ENCODE data around the gene OSTN. TPM values are rescaled to one million over a fixed set of nuclear protein-coding genes. Genes with fewer than 3 reads are reported as not detected.
"Not testable (repeated sequence)": the region's sequence is repeated elsewhere in the genome, so short reads cannot be mapped to it uniquely, and the experiment has no call there.

OSTN gene, protein sequence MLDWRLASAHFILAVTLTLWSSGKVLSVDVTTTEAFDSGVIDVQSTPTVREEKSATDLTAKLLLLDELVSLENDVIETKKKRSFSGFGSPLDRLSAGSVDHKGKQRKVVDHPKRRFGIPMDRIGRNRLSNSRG
- not detected in 2 replicates for total RNA-seq (2014; rRNA removed; shearing (Covaris generic))

DNA sequence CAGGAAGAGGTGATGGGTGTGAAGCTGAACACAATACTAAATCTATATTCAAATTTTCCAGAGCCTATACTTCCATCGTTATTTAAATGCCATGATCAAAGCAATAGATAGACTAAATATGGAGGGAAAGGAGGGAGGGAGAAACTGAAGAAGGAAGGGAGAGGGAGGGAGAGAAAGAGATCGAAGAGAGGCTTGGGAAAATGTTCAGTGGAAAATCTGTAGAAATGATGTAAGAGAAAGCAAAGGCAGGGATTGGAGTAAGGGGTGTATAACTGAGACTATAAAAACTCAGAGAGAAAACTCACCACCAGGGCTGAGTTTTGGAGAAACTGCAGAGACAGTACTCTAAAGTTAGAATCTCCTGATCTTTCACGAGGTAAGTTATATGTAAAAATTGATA, at the start of gene OSTN:
TSS of gene OSTN (plus strand) at position 310 of the 400 bp plus-strand sequence. CDS start 13,292 bp downstream, outside the sequence.
- no peak for DNase-seq (ENCODE audit: low spot score)

GRCh38 chr3:191151653-191152052, 47.4 kb upstream of the OSTN start:
- no peak for DNase-seq (ENCODE audit: low spot score)

GRCh38 chr3:191154827-191155226, 44.2 kb upstream of the OSTN start:
- DNase-seq (ENCODE audit: low spot score) = no peak

DNA sequence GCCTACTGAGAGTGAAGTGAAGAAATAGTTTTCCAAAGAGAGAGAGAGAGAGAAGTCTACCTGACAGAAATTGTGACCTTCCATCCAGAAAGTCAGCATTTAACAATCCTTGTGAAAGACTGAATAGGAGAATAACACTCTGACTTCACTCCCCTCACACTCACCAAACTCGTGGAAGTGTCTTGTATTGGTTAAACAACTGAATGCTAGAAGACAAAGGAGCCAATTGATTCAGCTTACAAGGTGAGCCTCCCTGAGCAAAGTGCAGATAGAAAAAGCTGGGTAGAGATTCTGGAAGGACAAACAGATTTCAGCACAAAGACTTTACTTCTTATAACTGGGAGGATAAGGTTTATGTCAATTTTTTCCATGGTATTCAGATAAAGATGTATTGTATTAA, 40.8 kb upstream of the OSTN start:
- no peak for DNase-seq (ENCODE audit: low spot score)

DNA sequence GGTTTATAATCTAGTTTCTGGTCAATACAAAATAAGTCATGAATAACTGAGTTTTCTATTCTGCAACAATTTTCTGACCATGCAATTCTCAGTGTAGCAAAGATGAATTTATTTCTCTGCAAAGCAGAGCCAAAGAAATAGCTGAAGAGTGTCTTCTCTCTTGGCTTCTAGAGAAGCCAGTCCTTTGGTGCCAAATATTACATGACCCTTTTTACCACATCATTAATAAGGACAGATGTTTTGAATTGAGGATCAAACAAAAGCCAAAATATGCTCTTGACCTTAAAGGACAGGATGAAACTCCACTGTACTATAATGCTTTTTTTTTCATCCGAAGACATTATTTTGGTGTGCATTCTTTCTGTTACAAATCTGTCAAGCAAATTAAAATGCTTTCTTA, 40.2 kb upstream of the OSTN start:
- no peak for DNase-seq (ENCODE audit: low spot score)

GRCh38 chr3:191165802-191166201, 33.2 kb upstream of the OSTN start:
- no peak for DNase-seq (ENCODE audit: low spot score)

- no peak for DNase-seq (ENCODE audit: low spot score)
Measured at GRCh38 chr3:191166368-191166767, 32.7 kb upstream of the OSTN start.

- no peak for DNase-seq (ENCODE audit: low spot score)
Measured at GRCh38 chr3:191169566-191169965, 29.5 kb upstream of the OSTN start.

DNA sequence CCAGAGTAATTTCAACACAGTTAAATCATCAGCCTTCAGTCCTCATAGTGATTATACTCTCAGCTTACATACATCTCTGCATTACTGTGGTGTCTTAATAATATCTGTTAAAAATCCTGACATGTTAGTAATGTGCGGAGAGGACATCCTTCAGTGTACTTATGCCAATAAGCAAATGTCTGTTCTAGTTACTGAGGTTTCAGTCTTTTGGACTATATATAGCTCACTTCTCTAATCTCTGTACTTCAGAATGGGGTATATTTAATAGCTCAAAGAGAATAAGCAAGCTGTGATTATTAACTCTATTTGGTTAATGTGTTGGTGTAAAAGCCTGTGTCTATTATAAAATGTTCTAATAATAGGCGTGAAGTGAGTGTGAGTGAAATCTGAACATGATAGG, 28.9 kb upstream of the OSTN start:
- DNase-seq (ENCODE audit: low spot score) = no peak

DNA sequence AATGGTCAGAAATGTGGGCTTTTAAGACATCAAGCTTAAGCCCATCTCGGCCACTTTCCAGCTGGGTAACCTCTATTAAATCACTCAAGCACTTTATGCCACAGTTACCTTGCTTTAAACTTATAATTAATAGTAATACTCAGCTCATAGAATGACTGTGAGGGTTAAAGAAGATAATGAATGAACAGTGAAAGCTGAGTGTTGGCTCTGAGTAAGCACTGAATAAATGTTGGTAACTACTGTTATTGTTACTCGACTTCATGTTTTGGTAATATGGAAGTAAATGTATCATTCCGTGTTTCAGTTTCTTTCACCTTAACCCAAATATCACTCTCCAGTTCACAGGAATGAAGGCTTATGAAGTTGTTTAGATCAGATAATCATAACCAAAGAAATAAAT, 23.9 kb upstream of the OSTN start:
- DNase-seq (ENCODE audit: low spot score) = no peak

DNA sequence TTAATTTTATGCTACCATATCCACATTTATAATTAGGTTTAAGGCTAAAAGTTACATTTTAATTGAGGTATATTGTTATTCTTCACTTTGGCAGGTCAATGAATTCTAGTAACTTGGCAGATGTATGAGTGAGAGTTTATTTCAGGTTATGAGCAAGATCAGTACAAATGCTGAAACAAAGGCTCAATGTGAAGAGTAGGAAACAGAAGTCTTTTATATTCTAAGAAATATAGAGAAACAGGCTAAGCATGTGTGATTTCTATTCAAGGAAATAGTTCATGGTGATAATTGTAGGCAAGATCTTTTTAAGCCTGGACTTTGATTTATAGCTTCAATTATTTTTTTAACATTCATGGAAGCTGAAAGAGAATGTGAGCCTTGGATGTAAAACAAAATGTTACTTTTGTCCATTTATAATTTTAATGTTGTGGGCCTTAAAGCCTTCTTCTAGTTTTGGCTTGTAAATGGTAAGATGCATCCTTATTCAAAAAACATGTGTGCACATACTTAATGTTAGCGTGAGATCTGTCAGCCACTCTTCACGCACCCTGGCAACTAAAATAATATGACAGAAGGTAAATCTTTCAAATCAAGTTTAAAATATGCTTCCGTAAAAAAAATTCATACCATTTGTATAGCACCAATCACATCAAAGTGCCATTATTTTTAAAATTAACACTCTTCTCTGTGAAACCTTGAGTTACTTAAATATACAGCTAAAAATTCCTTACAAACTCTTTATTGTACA, 22.8 kb upstream of the OSTN start:
- no peak for DNase-seq (ENCODE audit: low spot score)

GRCh38 chr3:191185382-191185781, 13.7 kb upstream of the OSTN start:
- not testable (repeated sequence) for DNase-seq (ENCODE audit: low spot score)

DNA sequence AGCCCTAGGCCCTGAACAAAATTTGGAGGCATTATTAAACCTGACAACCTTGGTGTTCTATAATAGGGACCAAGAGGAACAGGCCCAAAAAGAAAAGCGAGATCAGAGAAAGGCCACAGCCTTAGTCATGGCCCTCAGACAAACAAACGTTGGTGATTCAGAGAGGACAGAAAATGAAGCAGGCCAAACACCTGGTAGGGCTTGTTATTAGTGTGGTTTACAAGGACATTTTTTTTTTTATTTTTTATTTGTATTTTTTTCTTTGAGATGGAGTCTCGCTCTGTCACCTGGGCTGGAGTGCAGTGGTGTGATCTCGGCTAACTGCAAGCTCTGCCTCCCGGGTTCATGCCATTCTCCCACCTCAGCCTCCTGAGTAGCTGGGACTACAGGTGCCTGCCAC, 10.8 kb upstream of the OSTN start:
- not testable (repeated sequence) for DNase-seq (ENCODE audit: low spot score)

DNA sequence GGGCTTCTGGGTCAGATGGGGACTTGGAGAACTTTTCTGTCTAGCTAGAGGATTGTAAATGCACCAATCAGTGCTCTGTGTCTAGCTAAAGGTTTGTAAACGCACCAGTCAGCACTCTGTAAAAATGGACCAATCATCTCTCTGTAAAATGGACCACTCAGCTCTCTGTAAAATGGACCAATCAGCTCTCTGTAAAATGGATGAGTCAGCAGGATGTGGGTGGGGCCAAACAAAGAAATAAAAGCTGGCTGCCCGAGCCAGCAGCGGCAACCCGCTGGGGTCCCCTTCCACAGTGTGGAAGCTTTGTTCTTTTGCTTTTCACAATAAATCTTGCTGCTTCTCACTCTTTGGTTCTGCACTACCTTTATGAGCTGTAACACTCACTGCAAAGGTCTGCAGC, 6.8 kb upstream of the OSTN start:
- DNase-seq (ENCODE audit: low spot score) = not testable (repeated sequence)

GRCh38 chr3:191192941-191193340, 6.1 kb upstream of the OSTN start:
- DNase-seq (ENCODE audit: low spot score) = no peak

DNA sequence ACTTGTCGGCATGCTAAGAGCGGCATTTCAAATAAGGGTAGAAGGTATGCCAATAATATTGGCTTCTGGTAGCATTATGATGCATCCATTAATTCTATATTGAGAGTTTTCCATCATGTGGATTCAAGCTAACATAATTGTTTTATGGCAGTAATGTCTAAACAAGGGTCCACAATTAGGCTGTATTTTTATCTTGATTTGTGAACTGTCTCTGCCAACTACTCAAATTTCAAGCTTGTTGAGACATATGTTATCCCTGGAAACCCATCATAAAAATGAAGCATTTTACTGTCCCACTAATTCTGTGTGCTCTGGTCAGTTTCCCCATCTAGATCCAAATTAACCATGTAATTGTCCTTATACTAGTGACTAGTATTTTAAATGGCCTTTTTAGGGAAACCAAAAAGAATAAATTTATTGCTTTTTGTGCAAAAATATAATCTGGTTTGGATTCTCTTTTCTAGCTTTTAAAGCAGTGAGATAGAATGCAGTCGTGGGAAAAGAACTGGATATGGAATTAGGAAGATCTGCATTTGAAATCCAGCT, 1.2 kb upstream of the OSTN start:
- no peak for DNase-seq (ENCODE audit: low spot score)

GRCh38 chr3:191198480-191198879, 561 bp upstream of the OSTN start:
- no peak for DNase-seq (ENCODE audit: low spot score)

- no peak for DNase-seq (ENCODE audit: low spot score)
Measured at GRCh38 chr3:191210032-191210431, 11.0 kb downstream of the OSTN start.

- no peak for DNase-seq (ENCODE audit: low spot score)
Measured at GRCh38 chr3:191216510-191216909, 17.5 kb downstream of the OSTN start.

DNA sequence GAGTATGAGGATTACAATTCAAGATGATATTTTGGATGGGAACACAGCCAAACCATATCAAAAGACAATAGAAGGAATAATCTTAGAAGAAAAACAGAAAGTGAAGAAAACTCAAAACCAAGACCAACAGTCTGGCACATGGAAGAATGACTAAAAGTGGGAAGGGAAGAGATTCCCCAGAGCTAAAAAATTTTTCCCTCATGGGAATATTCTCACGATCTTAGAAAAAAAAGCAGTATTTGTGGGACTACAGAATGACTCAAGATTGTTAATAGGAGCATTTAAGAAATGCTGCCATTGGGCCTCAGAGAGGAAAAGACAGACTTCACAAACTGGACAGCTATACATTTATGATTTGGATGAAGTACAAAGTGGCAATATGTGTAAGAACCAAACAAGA, 18.3 kb downstream of the OSTN start:
- no peak for DNase-seq (ENCODE audit: low spot score)

DNA sequence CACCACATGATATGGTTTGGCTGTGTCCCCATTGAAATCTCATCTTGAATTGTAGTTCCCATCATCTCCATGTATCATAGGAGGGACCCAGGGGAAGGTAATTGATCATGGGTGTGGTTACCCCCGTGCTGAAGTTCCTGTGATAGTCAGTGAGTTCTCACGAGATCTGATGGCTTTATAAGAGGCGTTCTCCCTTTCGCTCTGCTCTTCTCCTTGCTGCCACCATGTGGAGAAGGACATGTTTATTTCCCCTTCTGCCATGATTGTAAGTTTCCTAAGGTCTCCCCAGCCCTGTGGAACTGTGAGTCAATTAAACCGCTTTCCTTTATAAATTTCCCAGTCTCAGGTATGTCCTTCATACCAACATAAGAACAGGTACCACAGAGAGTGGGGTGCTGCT, 21.9 kb downstream of the OSTN start:
- no peak for DNase-seq (ENCODE audit: low spot score)

- DNase-seq (ENCODE audit: low spot score) = no peak
Measured at GRCh38 chr3:191221638-191222037, 22.6 kb downstream of the OSTN start.

DNA sequence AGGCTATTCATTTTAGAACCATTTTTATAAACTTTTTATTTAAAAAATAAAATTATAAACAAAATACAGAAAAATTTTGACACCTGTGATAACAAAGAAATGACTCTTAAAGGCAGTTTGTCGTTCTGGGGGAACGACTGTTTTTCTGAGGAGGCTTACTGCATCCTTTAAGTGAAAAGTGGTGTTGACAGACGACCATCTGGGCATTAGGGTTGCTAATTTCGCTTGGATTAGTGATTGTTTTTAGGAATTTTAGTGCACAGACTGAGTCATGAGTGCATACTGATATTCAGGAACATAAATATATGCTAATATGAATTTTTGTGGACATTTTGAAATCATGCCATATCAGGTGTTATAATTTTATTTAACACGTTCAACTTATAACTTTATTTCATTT, 28.5 kb downstream of the OSTN start:
- DNase-seq (ENCODE audit: low spot score) = no peak
